Esophagus squamous epithelium (tissue), 5 donors: ENCODE results near the gene CALML5. TPM values are rescaled to one million over a fixed set of nuclear protein-coding genes. Genes with fewer than 3 reads are reported as not detected.

Source experiments
- DNase-seq: peaks from one replicate; lab custom pipeline; 2025; lab: John Stamatoyannopoulos, UW
- H3K27ac ChIP-seq, 4 donors: fragments of 200-600 bp; sonication (generic); one replicate each; pipeline ENCODE4 v1.5.1; 2016 to 2019; ENCODE audit warnings: mild to moderate bottlenecking in 1 of 4
- H3K27me3 ChIP-seq, 4 donors: fragments of 200-600 bp; sonication (generic); 1 replicate in 3 of 4; 2 replicates in 1 of 4; pipeline versions ENCODE4 v1.5.1 to v1.6.0; 2017 to 2021; ENCODE audit warnings: antibody characterized with exemption in 1 of 4
- H3K36me3 ChIP-seq, 3 donors: fragments of 200-600 bp; sonication (generic); one replicate each; pipeline ENCODE4 v1.5.1; 2016 to 2019
- H3K4me1 ChIP-seq, 3 donors: fragments of 200-600 bp; sonication (generic); one replicate each; pipeline ENCODE4 v1.5.1; 2017 to 2019
- H3K4me3 ChIP-seq, 4 donors: fragments of 200-600 bp; sonication (generic); 1 replicate in 3 of 4; 2 replicates in 1 of 4; pipeline ENCODE4 v1.5.1; 2016 to 2019; ENCODE audit warnings: mild to moderate bottlenecking in 2 of 4, moderate library complexity in 1 of 4
- H3K9me3 ChIP-seq, 3 donors: fragments of 200-600 bp; sonication (generic); one replicate each; pipeline ENCODE4 v1.5.1; 2016 to 2019
- CTCF ChIP-seq, 6 experiments: fragments of 450-650 bp in 4 of 6; fragments of 200-600 bp in 2 of 6; sonication (generic) in 2 of 6; IDR thresholded peaks; one replicate each; pipeline ENCODE4 v1.5.1; 2016 to 2019; ENCODE audit warnings: antibody characterized with exemption in 6 of 6, mild to moderate bottlenecking in 4 of 6, moderate library complexity in 4 of 6
- POLR2A ChIP-seq, 4 donors: fragments of 450-650 bp; IDR thresholded peaks; one replicate each; pipeline ENCODE4 v1.6.1; 2017; ENCODE audit warnings: antibody characterized with exemption in 4 of 4, mild to moderate bottlenecking in 4 of 4, moderate library complexity in 3 of 4
- WGBS, 2 donors: methylation state at CpG; one replicate each; pipeline ENCODE4 v1.1.5; 2018; 5-methylcytosine and 5-hydroxymethylcytosine counted together
- intact Hi-C: fragments of 100-400 bp; cut with DNase I; formaldehyde crosslinking; loops from one replicate; pipeline ENCODE4 v1.15.0; 2022
- total RNA-seq, 4 donors: library from RNA; depleted of rRNA; stranded (reverse); fragments of >200 nt; gene quantifications; one replicate each; pipeline ENCODE4 v1.1.0, GENCODE V29; 2016
- donor health status: DM: yes; HTN: yes; CAD: no.

The CALML5 gene
- total RNA-seq, 4 donors from 2014 or later, result 14.5 to 148 (median 22.6) TPM

DNA sequence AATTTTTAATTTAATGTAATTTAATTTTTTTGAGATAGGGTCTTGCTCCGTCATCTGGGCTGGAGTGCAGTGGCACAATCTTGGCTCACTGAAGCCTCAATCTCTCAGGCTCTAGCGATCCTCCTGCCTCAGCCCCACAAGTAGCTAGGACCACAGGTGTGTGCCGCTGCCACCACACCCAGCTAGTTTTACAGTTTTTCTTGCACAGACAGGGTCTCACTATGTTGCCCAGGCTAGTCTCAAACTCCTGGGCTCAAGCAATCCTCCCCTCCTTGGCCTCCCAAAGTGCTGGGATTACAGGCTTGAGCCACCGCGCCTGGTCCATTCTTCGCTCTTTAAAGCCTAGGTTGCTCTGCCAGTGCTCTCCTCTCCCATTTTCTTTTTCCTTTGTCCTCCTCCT, 38.3 kb upstream of the CALML5 start:
- TF ChIP-seq POLR2A (IDR thresholded peaks at IDR 0.05) (no peak), CTCF (IDR thresholded peaks at IDR 0.05) (no peak)
- no peaks in the 10 kb centered on the region for H3K9me3 ChIP-seq
- no peak overlapping the region for H3K4me3 ChIP-seq
- WGBS, 2 donors, result 77 to 95% methylated on average over 6 of the region's 6 CpGs
- intact Hi-C loops, result no loop called here
- H3K4me1 ChIP-seq, result peaks cover 3 to 44% (median 28%) of the 10 kb centered on the region in 3 donors
- peak overlapping the region in 2 of 4 donors; percentile 17 to 53 for H3K27ac ChIP-seq
- no peaks in the 10 kb centered on the region for H3K36me3 ChIP-seq
- H3K27me3 ChIP-seq, result no peaks in the 10 kb centered on the region
- no peak for DNase-seq

GRCh38 chr10:5536486-5537081, 37.2 kb upstream of the CALML5 start:
- intact Hi-C loops, result no loop called here
- WGBS, 2 donors, result 86 to 94% methylated on average over 5 to 7 of the region's 7 CpGs
- H3K4me1 ChIP-seq, result peaks cover 13 to 53% (median 38%) of the 10 kb centered on the region in 3 donors

GRCh38 chr10:5534880-5535856, 35.8 kb upstream of the CALML5 start:
- no peaks in the 10 kb centered on the region for H3K27me3 ChIP-seq
- no peaks in the 10 kb centered on the region for H3K9me3 ChIP-seq
- H3K27ac ChIP-seq, result peak overlapping the region; percentile 9 to 40 (median 29)
- no peak for TF ChIP-seq CTCF (IDR thresholded peaks at IDR 0.05)
- no peak for TF ChIP-seq POLR2A (IDR thresholded peaks at IDR 0.05)
- intact Hi-C loops, result no loop called here
- H3K4me3 ChIP-seq, result no peak overlapping the region
- no peaks in the 10 kb centered on the region for H3K36me3 ChIP-seq
- H3K4me1 ChIP-seq, result peaks cover 26 to 67% (median 52%) of the 10 kb centered on the region in 3 donors
- DNase-seq, result no peak
- 68 to 69% methylated on average over 8 of the region's 8 CpGs for WGBS, 2 donors

More at GRCh38 chr10:5536486-5537081, 37.2 kb upstream of the CALML5 start:
- no peak for DNase-seq
- Histone ChIP-seq H3K27me3 (no peaks in the 10 kb centered on the region), H3K9me3 (no peaks in the 10 kb centered on the region), H3K36me3 (no peaks in the 10 kb centered on the region), H3K27ac (peak overlapping the region in 1 of 4 donors; percentile 24), H3K4me3 (no peak overlapping the region)
- no peak for TF ChIP-seq CTCF (IDR thresholded peaks at IDR 0.05)
- TF ChIP-seq POLR2A (IDR thresholded peaks at IDR 0.05), result no peak

DNA sequence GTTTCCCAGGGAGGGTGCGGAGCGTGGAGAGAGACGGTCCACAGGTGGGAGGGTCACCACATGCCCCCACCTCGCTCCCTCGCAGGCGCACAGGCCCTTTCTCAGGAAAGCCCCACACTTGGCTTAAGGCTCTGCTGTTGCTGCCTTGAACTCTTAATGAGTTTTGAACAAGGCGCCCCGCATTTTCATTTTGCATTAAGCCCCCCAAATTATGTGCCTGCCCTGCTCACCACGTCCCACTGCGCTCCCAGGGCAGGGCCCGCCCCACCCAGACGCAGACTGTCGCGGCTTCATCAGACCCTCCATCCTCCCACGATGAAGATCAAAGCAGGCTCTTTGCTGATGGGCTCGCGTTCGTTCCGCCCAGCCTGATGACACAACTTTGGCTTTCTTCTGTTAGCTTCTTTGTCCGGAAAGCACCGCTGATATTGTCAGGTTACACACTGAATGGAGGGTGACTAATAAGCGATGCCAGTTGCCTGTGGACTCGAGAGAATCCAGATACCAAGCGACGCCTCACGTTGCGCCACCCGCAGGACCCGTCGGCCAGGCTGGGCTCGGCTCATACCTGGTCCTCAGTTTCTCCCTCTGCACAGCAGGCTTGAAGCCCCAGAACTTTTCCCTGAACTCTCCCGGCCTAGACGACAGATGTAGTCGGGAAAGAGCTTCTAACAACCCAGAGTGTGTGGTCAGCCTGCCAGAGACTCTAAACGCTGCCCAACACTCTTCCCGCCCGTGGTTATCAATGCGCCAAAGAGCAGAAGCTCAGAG, 34.9 kb upstream of the CALML5 start:
- Histone ChIP-seq H3K27me3 (no peaks in the 10 kb centered on the region), H3K4me3 (no peak overlapping the region), H3K9me3 (no peaks in the 10 kb centered on the region), H3K27ac (peak overlapping the region in 3 of 4 donors; percentile 22 to 40 (median 36)), H3K4me1 (peaks cover 26 to 77% (median 60%) of the 10 kb centered on the region in 3 donors), H3K36me3 (no peaks in the 10 kb centered on the region)
- intact Hi-C loops, result no loop called here
- WGBS, 2 donors, result 68 to 72% methylated on average over 22 to 38 of the region's 38 CpGs
- TF ChIP-seq POLR2A (IDR thresholded peaks at IDR 0.05) (no peak), CTCF (IDR thresholded peaks at IDR 0.05) (no peak)
- no peak for DNase-seq
